WERI-Rb-1 (cell line): ENCODE measurements around the gene SLC6A8.

ENCODE experiments used
- DNase-seq: peaks from one replicate; pipeline ENCODE4 v3.0.0-alpha.2; 2020
- H3K27ac ChIP-seq: fragments of 250-450 bp; sonication (Bioruptor Pico); 2 replicates; pipeline ENCODE4 v1.5.1; 2020; ENCODE audit warnings: mild to moderate bottlenecking, moderate library complexity
- H3K27me3 ChIP-seq: fragments of 250-450 bp; sonication (Bioruptor Pico); 2 replicates; pipeline ENCODE4 v1.5.1; 2021; ENCODE audit warnings: mild to moderate bottlenecking, low read depth, moderate library complexity; ENCODE audit not compliant: insufficient read depth, severe bottlenecking
- H3K36me3 ChIP-seq: fragments of 250-450 bp; sonication (Bioruptor Pico); 2 replicates; pipeline ENCODE4 v1.5.1; 2020; ENCODE audit warnings: mild to moderate bottlenecking, moderate library complexity
- H3K4me3 ChIP-seq: 2 replicates; pipeline ENCODE4 v1.5.1; 2011; ENCODE audit warnings: low read depth, mild to moderate bottlenecking, control low read depth, low read length
- H3K9me3 ChIP-seq: fragments of 250-450 bp; sonication (Bioruptor Pico); 2 replicates; pipeline ENCODE4 v1.5.1; 2021; ENCODE audit warnings: mild to moderate bottlenecking, moderate library complexity; ENCODE audit not compliant: severe bottlenecking
- CTCF ChIP-seq: IDR thresholded peaks from 2 replicates; pipeline ENCODE4 v1.5.1; 2011; ENCODE audit warnings: low read depth, mild to moderate bottlenecking, control low read depth, inconsistent platforms, low read length

Gene SLC6A8

GRCh38 chrX:153734871-153735270, 47.1 kb downstream of the SLC6A8 start:
- no peak for DNase-seq
- H3K36me3 ChIP-seq = peaks cover 24% of the 10 kb centered on the region
- no peaks in the 10 kb centered on the region for H3K9me3 ChIP-seq
- H3K27me3 ChIP-seq = peaks cover 11% of the 10 kb centered on the region
- TF ChIP-seq CTCF = no peak
- no peak overlapping the region for H3K27ac ChIP-seq
- no peak overlapping the region for H3K4me3 ChIP-seq

- peaks cover 21% of the 10 kb centered on the region for H3K36me3 ChIP-seq
- H3K27ac ChIP-seq = no peak overlapping the region
- H3K27me3 ChIP-seq = peaks cover 10% of the 10 kb centered on the region
- no peaks in the 10 kb centered on the region for H3K9me3 ChIP-seq
- no peak for TF ChIP-seq CTCF
- no peak overlapping the region for H3K4me3 ChIP-seq
- DNase-seq = no peak
These were observed 47.5 kb downstream of the SLC6A8 start for GRCh38 chrX:153735274-153735673.

GRCh38 chrX:153736071-153736820, 48.5 kb downstream of the SLC6A8 start:
- no peak for DNase-seq
- no peak overlapping the region for H3K4me3 ChIP-seq
- no peaks in the 10 kb centered on the region for H3K9me3 ChIP-seq
- TF ChIP-seq CTCF = no peak
- H3K36me3 ChIP-seq = peaks cover 17% of the 10 kb centered on the region
- H3K27me3 ChIP-seq = peaks cover 7% of the 10 kb centered on the region
- no peak overlapping the region for H3K27ac ChIP-seq

- Histone ChIP-seq H3K9me3 (no peaks in the 10 kb centered on the region), H3K36me3 (peaks cover 11% of the 10 kb centered on the region), H3K27ac (no peak overlapping the region), H3K4me3 (no peak overlapping the region), H3K27me3 (peaks cover 7% of the 10 kb centered on the region)
- TF ChIP-seq CTCF = no peak
- no peak for DNase-seq
These were observed 49.2 kb downstream of the SLC6A8 start for GRCh38 chrX:153736871-153737441.

- no peak overlapping the region for H3K27ac ChIP-seq
- no peak for TF ChIP-seq CTCF
These were observed 50.4 kb downstream of the SLC6A8 start for GRCh38 chrX:153738056-153738605.

More at GRCh38 chrX:153738056-153738605, 50.4 kb downstream of the SLC6A8 start:
- H3K27me3 ChIP-seq = peaks cover 7% of the 10 kb centered on the region
- no peak overlapping the region for H3K4me3 ChIP-seq
- DNase-seq = no peak
- no peaks in the 10 kb centered on the region for H3K9me3 ChIP-seq
- peaks cover 10% of the 10 kb centered on the region for H3K36me3 ChIP-seq
